GM12878 (cell line): ENCODE data around the gene RALGPS1. TPM values are rescaled to one million over a fixed set of nuclear protein-coding genes. Genes with fewer than 3 reads are reported as not detected.

ENCODE experiments used
- ATAC-seq: fragments of 200-7000 bp; cut with Tn5 transposase; 3 replicates; pipeline ENCODE4 v1.9.1; 2020; ENCODE audit warnings: mild to moderate bottlenecking, moderate library complexity
- BruUV-seq: library from RNA; stranded (reverse); fragments of 400-500 nt; replicated peaks from 2 replicates; lab custom pipeline; 2021; lab: Mats Ljungman, UMichigan
- CTCF ChIA-PET: fragments of 300-600 bp; sonication (Branson Sonifier 250); formaldehyde crosslinking; extraction: SDS; loops from one replicate; lab custom pipeline; 2021; ENCODE audit warnings: inconsistent platforms; lab: Yijun Ruan, JAX
- POLR2A ChIA-PET: fragments of 350-600 bp; formaldehyde crosslinking; extraction: SDS; loops from one replicate; lab custom pipeline; 2021; ENCODE audit warnings: inconsistent platforms; lab: Charles Lee
- RAD21 ChIA-PET: fragments of 300-600 bp; sonication (Branson Sonifier 250); formaldehyde crosslinking; loops from one replicate; lab custom pipeline; 2023; ENCODE audit warnings: antibody characterized with exemption; ENCODE audit not compliant: unreplicated experiment; lab: Charles Lee
- SMC1A ChIA-PET: fragments of 300-600 bp; sonication (Branson Sonifier 250); formaldehyde crosslinking; loops from one replicate; lab custom pipeline; 2023; ENCODE audit not compliant: unreplicated experiment, uncharacterized antibody; lab: Charles Lee
- DNase-seq: peaks from one replicate; pipeline ENCODE4 v3.0.0-alpha.2; 2011; ENCODE audit warnings: low read depth, low spot score
- FAIRE-seq: peaks from 3 replicates; lab custom pipeline; 2011; peaks lifted over from hg19 to GRCh38; lab: Jason Lieb, UNC
- H2AFZ ChIP-seq: 2 replicates; pipeline ENCODE4 v1.6.0; 2011; ENCODE audit warnings: low read depth, low read length, control low read depth; ENCODE audit not compliant: control insufficient read depth
- H3K27ac ChIP-seq: 2 replicates; pipeline ENCODE4 v1.5.1; 2011; ENCODE audit warnings: control low read depth; ENCODE audit not compliant: control insufficient read depth, insufficient read depth
- H3K27me3 ChIP-seq, 2 experiments: replicated peaks in 1 of 2; 2 replicates each; pipeline versions ENCODE4 v1.6.0 to v1.6.1; 2011; ENCODE audit warnings: low read length in 1 of 2; ENCODE audit not compliant: control insufficient read depth in 2 of 2, insufficient read depth in 2 of 2
- H3K36me3 ChIP-seq, 2 experiments: 2 replicates each; pipeline ENCODE4 v1.5.1; 2011; ENCODE audit warnings: low read length in 1 of 2; ENCODE audit not compliant: control insufficient read depth in 2 of 2, insufficient read depth in 2 of 2
- H3K4me1 ChIP-seq: 2 replicates; pipeline ENCODE4 v1.6.1; 2011; ENCODE audit warnings: mild to moderate bottlenecking, low read length, moderate library complexity, mixed read lengths; ENCODE audit not compliant: control insufficient read depth, insufficient read depth
- H3K4me2 ChIP-seq: 2 replicates; pipeline ENCODE4 v1.6.0; 2011; ENCODE audit warnings: control low read depth; ENCODE audit not compliant: control insufficient read depth, insufficient read depth
- H3K4me3 ChIP-seq: fragments of 200-600 bp; sonication (generic); 2 replicates; pipeline ENCODE4 v1.5.1; 2016
- H3K79me2 ChIP-seq: 2 replicates; pipeline ENCODE4 v1.6.0; 2011; ENCODE audit warnings: low read length; ENCODE audit not compliant: control insufficient read depth, insufficient read depth
- H3K9ac ChIP-seq: 2 replicates; pipeline ENCODE4 v1.8.0; 2011; ENCODE audit warnings: low read length, control low read depth, mixed read lengths; ENCODE audit not compliant: control insufficient read depth, insufficient read depth
- H3K9me3 ChIP-seq: replicated peaks from 3 replicates; pipeline ENCODE4 v1.5.1; 2011; ENCODE audit warnings: mild to moderate bottlenecking, low read length; ENCODE audit not compliant: control insufficient read depth, insufficient read depth
- H4K20me1 ChIP-seq: 2 replicates; pipeline ENCODE4 v1.6.0; 2011; ENCODE audit not compliant: control insufficient read depth, insufficient read depth
- ATF7 ChIP-seq: fragments of 450-650 bp; IDR thresholded peaks from 2 replicates; pipeline ENCODE4 v1.6.1; 2016; ENCODE audit warnings: low read depth, mild to moderate bottlenecking
- CBFB ChIP-seq: IDR thresholded peaks from 2 replicates; pipeline ENCODE4 v1.6.1; 2016; ENCODE audit warnings: antibody characterized with exemption, low read depth
- JUNB ChIP-seq: IDR thresholded peaks from 2 replicates; pipeline ENCODE4 v1.6.1; 2016; ENCODE audit warnings: antibody characterized with exemption, mild to moderate bottlenecking
- KDM1A ChIP-seq: fragments of 200-600 bp; sonication (generic); IDR thresholded peaks from 2 replicates; pipeline ENCODE4 v1.6.1; 2016; ENCODE audit warnings: borderline replicate concordance
- MEF2B ChIP-seq: fragments of 450-650 bp; IDR thresholded peaks from 2 replicates; pipeline ENCODE4 v1.6.1; 2018; ENCODE audit warnings: mild to moderate bottlenecking, moderate library complexity; ENCODE audit not compliant: partially characterized antibody, poor library complexity, severe bottlenecking
- NFIC ChIP-seq: IDR thresholded peaks from 2 replicates; pipeline ENCODE4 v1.6.1; 2012; ENCODE audit warnings: low read depth, mild to moderate bottlenecking, inconsistent platforms, low read length, moderate library complexity
- SKIL ChIP-seq: fragments of 450-650 bp; IDR thresholded peaks from 2 replicates; pipeline ENCODE4 v1.6.1; 2017; ENCODE audit warnings: mild to moderate bottlenecking, low read depth, inconsistent platforms; ENCODE audit not compliant: poor library complexity, severe bottlenecking
- SMC3 ChIP-seq: IDR thresholded peaks from 2 replicates; pipeline ENCODE4 v1.6.1; 2011; ENCODE audit warnings: low read length, improper control_type of control experiment, borderline replicate concordance
- SRF ChIP-seq, 2 experiments: IDR thresholded peaks; 2 replicates each; pipeline ENCODE4 v1.6.1; 2011; ENCODE audit warnings: low read depth in 2 of 2, low read length in 2 of 2, mild to moderate bottlenecking in 1 of 2, moderate library complexity in 1 of 2
- TCF12 ChIP-seq: IDR thresholded peaks from 2 replicates; pipeline ENCODE4 v1.6.1; 2011; ENCODE audit warnings: low read depth, mild to moderate bottlenecking, low read length
- ZBTB11 ChIP-seq: fragments of 450-650 bp; formaldehyde crosslinking; IDR thresholded peaks from 2 replicates; pipeline ENCODE4 v1.5.0; 2022; ENCODE audit warnings: mild to moderate bottlenecking, missing genetic modification characterization
- ZNF217 ChIP-seq: fragments of 450-650 bp; IDR thresholded peaks from 2 replicates; pipeline ENCODE4 v1.6.1; 2017; ENCODE audit warnings: antibody characterized with exemption, mild to moderate bottlenecking
- WGBS: methylation state at CpG from one replicate; pipeline ENCODE4 v1.1.6; 2016; ENCODE audit warnings: low lambda C conversion rate; ENCODE audit not compliant: insufficient replicate concordance, insufficient coverage; ENCODE audit errors: missing lambda C conversion rate; 5-methylcytosine and 5-hydroxymethylcytosine counted together
- in situ Hi-C: fragments of 300-500 bp; cut with MboI; formaldehyde crosslinking; loops from 9 replicates; pipeline ENCODE4 v1.14.3; 2018; ENCODE audit warnings: mixed read lengths
- intact Hi-C: fragments of 100-400 bp; cut with micrococcal nuclease; formaldehyde crosslinking; loops from one replicate; pipeline ENCODE4 v1.14.2; 2022; ENCODE audit not compliant: unreplicated experiment
- polyA plus RNA-seq, 11 experiments: library from polyadenylated mRNA; depleted of rRNA in 4 of 11; unstranded in 6 of 11; stranded (reverse) in 5 of 11; fragments of >200 nt; fragmentation: Nextera tagmentation in 4 of 11; fragmentation: Illumina TruSeq in 1 of 11; extraction: Ambion mirVana in 4 of 11; extraction: Trizol in 1 of 11; gene quantifications; 1 replicate in 1 of 11; 2 replicates in 10 of 11; pipeline versions ENCODE4 v1.2.1 to v1.2.3, GENCODE V29; 2011 to 2016; ENCODE audit warnings: inconsistent platforms in 2 of 11, missing spikeins in 2 of 11, low read depth in 1 of 11
- total RNA-seq, 4 experiments: library from RNA; depleted of rRNA in 3 of 4; stranded (reverse); fragments of >200 nt in 3 of 4; fragmentation: Illumina TruSeq in 1 of 4; extraction: Trizol in 1 of 4; gene quantifications; 2 replicates each; pipeline versions ENCODE4 v1.2.1 to v1.2.3, GENCODE V29; 2013 to 2021

Gene RALGPS1
- total and polyA plus RNA-seq, 10 of the 15 experiments (the other 5 are each of a cell fraction or from before 2014, with no cell fraction given), result 0.13 to 5.6 (median 2.7) TPM

- no peak for ATAC-seq
- no peaks in the 10 kb centered on the region for H3K36me3 ChIP-seq
- no peaks in the 10 kb centered on the region for H3K9me3 ChIP-seq
- in situ Hi-C loops (no loop called here), intact Hi-C loops (no loop called here)
- H4K20me1 ChIP-seq, result no peaks in the 10 kb centered on the region
- SMC1A ChIA-PET, result interaction anchor here (0.9 to 1.2 kb wide), 3 partner anchors 10 to 17 kb away, joined by 3 to 4 read pairs (median 3); no protein-coding TSS in a partner anchor
- no peaks in the 10 kb centered on the region for H3K27me3 ChIP-seq
- no TSS peak for BruUV-seq
- no peak overlapping the region for H3K4me3 ChIP-seq
- FAIRE-seq, result no peak
- H3K4me1 ChIP-seq, result no peaks in the 10 kb centered on the region
- POLR2A ChIA-PET, result interaction anchor here (0.8 kb wide), 1 partner anchor 12 kb away, joined by 3 read pairs; no protein-coding TSS in a partner anchor
- RAD21 ChIA-PET, result interaction anchor here (0.9 kb wide), 2 partner anchors 241 to 251 kb away, joined by 3 to 4 read pairs; no protein-coding TSS in a partner anchor
- TF ChIP-seq ATF7, result no peak
- TF ChIP-seq SKIL, result no peak
- CTCF ChIA-PET, result interaction anchor here (0.6 to 2.2 kb wide), 4 partner anchors 9 to 728 kb away, joined by 3 to 10 read pairs (median 3); no protein-coding TSS in a partner anchor
- no peaks in the 10 kb centered on the region for H3K79me2 ChIP-seq
- H3K9ac ChIP-seq, result no peak overlapping the region
- no peak overlapping the region for H3K4me2 ChIP-seq
- no peak overlapping the region for H3K27ac ChIP-seq
- H2AFZ ChIP-seq, result no peak overlapping the region
- 89% methylated on average over 3 of the region's 3 CpGs for WGBS
- no peak for DNase-seq
Measured at GRCh38 chr9:126957687-126958053, 43.1 kb downstream of the RALGPS1 start.

GRCh38 chr9:126959336-126959735 is 44.8 kb downstream of the RALGPS1 start:
- SMC1A ChIA-PET, result interaction anchor here (0.6 to 0.9 kb wide), 5 partner anchors 9 to 241 kb away, joined by 3 read pairs; no protein-coding TSS in a partner anchor
- Histone ChIP-seq H2AFZ (no peak overlapping the region), H3K4me2 (no peak overlapping the region), H3K4me1 (no peaks in the 10 kb centered on the region), H3K9me3 (no peaks in the 10 kb centered on the region), H3K9ac (no peak overlapping the region), H4K20me1 (no peaks in the 10 kb centered on the region), H3K27ac (no peak overlapping the region), H3K79me2 (no peaks in the 10 kb centered on the region), H3K36me3 (no peaks in the 10 kb centered on the region; a peak in 1 of 4 replicates), H3K27me3 (no peaks in the 10 kb centered on the region), H3K4me3 (no peak overlapping the region)
- 42% methylated on average over 3 of the region's 3 CpGs for WGBS
- RAD21 ChIA-PET, result interaction anchor here (0.6 to 1.0 kb wide), 2 partner anchors 239 to 942 kb away, joined by 4 read pairs; no protein-coding TSS in a partner anchor
- DNase-seq (no peak), FAIRE-seq (no peak), ATAC-seq (no peak)
- POLR2A ChIA-PET, result interaction anchor here (0.6 kb wide), 1 partner anchor 971 kb away, joined by 3 read pairs; the partner anchor contains the start of gene PIP5KL1
- CTCF ChIA-PET, result interaction anchor here (0.6 to 2.2 kb wide), 3 partner anchors 181 to 496 kb away, joined by 4 to 10 read pairs (median 4); no protein-coding TSS in a partner anchor
- no TSS peak for BruUV-seq
- in situ Hi-C loops, result no loop called here
- intact Hi-C loops, result no loop called here
- TF ChIP-seq ZBTB11 (CRISPR knock-in tag) (no peak), KDM1A (no peak), TCF12 (no peak), ZNF217 (no peak), MEF2B (no peak), JUNB (no peak), NFIC (no peak), SMC3 (no peak), SRF (IDR thresholded peaks at IDR 0.05; ENCODE audit: low read depth in 2 of 2, low read length in 2 of 2) (no peak), CBFB (no peak)
